ENCODE data around the gene SLAMF7.
"Not testable (repeated sequence)": the region's sequence is repeated elsewhere in the genome, so short reads cannot be mapped to it uniquely, and the experiment has no call there.

The SLAMF7 gene, protein sequence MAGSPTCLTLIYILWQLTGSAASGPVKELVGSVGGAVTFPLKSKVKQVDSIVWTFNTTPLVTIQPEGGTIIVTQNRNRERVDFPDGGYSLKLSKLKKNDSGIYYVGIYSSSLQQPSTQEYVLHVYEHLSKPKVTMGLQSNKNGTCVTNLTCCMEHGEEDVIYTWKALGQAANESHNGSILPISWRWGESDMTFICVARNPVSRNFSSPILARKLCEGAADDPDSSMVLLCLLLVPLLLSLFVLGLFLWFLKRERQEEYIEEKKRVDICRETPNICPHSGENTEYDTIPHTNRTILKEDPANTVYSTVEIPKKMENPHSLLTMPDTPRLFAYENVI

DNA sequence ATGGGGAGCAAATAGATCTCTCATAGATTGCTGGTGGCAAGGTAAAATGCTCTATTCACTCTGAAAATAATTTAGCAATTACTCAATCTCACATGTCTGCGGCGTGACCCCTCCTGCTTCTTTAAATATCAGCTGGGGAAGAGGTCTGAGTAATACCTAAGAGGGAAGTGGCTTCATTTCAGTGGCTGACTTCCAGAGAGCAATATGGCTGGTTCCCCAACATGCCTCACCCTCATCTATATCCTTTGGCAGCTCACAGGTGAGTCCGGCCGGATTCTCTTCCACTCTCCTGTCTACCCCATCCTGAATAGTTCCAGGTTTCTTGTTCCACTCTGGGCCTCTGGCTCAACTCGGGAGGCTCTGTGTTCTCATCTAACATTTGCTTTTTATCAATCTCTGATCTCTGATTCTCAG lies at the start of gene SLAMF7:
Gene SLAMF7, plus strand, starts transcription at position 150 of the 414 bp plus-strand sequence. Its CDS starts 55 bp downstream, at position 205.
- DNase-seq (ENCODE audit: extremely low spot score, insufficient read length, low read depth) (no peak), FAIRE-seq (peak; percentile 97)

DNA sequence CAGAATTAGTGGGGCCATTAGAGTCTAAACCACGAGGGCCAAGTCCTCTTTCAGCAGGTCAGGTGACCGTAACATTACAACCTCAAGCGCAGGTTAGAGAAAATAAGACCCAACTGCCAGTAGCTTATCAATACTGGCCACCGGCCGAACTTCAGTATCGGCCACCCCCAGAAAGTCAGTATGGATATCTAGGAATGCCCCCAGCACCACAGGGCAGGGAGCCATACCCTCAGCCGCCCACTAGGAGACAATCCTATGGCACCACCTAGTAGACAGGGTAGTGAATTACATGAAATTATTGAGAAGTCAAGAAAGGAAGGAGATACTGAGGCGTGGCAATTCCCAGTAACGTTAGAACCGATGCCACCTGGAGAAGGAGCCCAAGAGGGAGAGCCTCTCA lies 46.7 kb upstream of the SLAMF7 start:
- DNase-seq (ENCODE audit: extremely low spot score, insufficient read length, low read depth); FAIRE-seq: not testable (repeated sequence)

DNA sequence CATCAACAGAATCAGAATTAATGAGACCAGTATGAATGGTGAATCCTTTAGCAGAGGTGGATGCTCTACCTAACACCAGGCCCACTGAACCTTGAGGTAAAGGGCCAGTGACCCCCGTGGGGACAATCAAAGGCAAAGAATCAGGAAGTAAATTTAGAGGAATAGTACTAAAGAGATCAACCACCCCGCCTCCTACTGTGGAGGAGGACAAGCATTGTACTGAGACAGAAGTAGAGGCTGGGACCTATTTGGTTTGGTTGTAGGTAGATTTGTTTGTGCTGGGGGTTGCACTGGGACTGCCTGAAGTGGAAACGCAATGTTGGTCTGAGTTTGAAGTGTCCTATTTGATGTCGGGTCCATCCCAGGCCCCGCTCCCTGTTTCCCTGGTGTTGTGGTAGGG lies 36.9 kb upstream of the SLAMF7 start:
- DNase-seq (ENCODE audit: extremely low spot score, insufficient read length, low read depth) (no peak), FAIRE-seq (no peak)

DNA sequence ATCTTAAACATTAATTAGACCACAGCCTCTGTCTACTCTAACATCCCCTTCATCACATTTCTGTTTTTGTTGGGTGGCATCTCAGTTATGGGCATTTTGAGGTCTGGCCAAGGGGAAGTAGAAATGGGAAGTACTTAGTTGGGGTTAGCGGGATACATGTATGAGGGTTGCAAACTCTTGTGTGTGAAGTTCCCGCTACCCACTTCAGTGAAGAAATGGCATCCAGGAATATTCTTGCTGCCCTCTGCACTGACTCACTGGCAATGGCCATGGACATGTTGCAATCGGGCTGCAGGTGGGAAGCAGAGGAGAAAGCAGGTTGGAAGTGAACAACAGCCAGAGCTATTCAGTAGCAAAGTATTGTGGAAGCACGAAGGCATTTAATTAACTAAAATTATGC lies 34.8 kb upstream of the SLAMF7 start:
- DNase-seq (ENCODE audit: extremely low spot score, insufficient read length, low read depth) (no peak), FAIRE-seq (peak; percentile 87)

DNA sequence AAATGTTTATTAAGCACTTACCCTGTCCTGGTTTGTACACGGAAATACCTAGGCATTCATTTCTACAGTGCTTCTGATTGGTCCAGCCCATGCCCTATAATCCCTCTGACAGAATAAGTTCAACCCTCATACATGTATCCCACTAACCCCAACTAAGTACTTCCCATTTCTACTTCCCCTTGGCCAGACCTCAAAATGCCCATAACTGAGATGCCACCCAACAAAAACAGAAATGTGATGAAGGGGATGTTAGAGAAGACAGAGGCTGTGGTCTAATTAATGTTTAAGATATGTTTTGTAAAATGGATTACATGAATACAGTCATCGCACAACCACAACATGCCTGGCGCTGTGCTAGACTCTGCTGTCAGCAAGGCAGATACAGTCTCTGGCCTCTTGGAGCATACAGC lies 33.8 kb upstream of the SLAMF7 start:
- peak; percentile 93 for FAIRE-seq
- DNase-seq (ENCODE audit: extremely low spot score, insufficient read length, low read depth), result not testable (repeated sequence)

DNA sequence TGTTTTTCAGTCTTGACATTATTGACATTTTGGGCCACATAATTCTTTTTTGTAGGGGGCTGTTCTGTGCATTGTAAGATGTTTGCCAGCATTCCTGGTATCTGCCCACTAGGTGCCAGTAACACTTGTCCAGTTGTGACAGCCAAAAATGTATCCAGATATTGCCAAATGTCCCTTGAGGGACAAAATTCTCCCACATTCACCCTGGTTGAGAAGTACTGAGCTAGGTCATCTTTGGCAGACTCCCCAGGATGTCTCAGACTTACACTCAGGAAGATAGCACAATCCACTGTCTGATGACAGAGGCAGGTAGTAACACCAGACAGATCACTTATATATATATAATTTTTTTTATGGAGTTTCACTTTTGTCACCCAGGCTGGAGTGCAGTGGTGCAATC lies 33.3 kb upstream of the SLAMF7 start:
- DNase-seq (ENCODE audit: extremely low spot score, insufficient read length, low read depth), result no peak
- FAIRE-seq, result no peak

DNA sequence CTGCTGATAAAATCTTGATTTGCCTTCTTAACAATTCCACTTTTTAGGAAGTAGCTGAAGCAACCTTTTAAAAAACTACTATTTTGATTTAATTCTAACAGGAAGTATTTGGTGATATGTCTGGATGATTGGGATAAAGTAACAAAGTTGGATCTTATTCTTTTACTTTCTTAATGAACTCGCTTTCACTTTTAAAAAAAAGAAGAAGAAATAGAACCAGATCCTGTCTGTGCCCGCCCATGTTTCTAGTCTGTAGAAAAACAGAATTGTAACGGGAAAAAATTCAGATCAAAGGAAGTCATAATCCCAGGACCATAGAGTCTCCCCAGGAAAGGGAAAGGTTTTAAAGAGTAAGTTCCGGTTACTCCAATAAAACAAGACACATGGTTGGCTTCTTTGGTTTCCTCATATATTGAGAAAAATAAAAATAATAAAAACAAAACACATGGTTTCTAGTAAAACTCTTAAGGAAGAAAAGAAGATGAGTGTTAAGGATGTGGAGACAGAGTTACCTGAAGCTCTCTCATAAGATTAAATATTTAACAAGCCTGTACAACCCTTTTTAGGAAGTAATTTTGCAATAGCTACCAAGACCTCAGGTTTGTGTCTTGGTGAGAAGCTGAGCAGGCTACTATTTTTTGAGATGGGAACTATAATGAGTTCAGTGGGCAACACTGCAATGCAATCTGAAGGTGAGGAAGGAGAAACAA lies 32.4 kb upstream of the SLAMF7 start:
- FAIRE-seq (no peak), DNase-seq (ENCODE audit: extremely low spot score, insufficient read length, low read depth) (no peak)

DNA sequence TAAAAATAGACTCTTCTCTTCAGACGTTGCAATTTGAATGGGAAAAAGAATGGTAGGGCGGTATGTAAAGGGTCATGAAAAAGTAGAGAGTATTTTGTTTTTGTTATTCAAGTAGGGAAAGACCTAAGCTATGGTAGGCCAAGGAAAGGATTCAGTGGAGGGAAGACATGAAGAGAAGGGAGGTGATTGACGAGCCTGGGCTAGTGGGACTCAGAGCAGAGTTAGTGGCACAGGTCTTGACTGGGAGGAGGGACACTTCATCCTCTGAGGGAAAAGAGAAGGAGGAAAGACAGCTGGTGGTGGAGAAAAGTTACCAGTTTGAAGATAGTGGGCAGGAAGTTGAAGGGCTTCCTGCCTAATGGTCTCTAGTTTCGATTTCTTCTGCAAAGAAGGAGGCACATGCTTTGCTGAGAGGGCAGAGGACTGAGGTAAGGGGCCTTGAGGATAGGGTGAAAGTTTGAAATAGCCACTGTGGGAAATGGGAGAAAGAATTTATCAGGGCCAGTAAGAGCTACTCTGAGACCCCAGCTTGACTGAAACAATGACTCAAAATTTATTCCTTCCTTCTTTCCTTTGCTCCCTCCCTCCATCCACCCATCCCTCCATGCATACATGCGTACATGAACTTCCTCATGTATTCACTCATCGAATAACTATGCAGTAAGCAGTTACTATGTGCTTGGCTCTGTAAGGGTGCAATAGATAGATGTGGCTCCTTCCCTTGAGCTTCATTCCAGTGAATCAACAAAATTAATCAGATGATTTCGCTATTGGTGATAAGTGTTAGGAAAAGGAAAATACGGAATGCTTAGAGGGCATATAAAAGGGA lies 31.6 kb upstream of the SLAMF7 start:
- FAIRE-seq, result no peak
- DNase-seq (ENCODE audit: extremely low spot score, insufficient read length, low read depth), result no peak

DNA sequence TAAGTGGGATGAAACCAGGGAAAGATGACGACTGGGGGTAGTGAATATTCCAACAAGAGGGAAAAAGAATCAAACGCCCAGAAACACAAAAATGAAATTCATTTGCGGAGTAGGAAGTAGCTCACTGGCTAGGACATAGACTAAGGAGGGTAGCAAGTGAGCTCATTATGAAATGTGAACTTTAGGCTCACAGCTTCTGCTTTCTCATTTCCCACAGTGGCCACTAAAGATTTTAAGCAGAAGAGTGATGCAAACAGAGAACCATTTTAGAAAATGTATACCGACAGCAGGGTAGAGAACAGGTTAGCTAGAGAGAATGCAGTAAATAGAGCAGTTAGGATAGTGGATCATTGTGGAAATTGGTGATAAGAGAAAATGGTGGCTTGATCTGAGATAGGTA lies 30.9 kb upstream of the SLAMF7 start:
- DNase-seq (ENCODE audit: extremely low spot score, insufficient read length, low read depth), result no peak
- FAIRE-seq, result no peak

DNA sequence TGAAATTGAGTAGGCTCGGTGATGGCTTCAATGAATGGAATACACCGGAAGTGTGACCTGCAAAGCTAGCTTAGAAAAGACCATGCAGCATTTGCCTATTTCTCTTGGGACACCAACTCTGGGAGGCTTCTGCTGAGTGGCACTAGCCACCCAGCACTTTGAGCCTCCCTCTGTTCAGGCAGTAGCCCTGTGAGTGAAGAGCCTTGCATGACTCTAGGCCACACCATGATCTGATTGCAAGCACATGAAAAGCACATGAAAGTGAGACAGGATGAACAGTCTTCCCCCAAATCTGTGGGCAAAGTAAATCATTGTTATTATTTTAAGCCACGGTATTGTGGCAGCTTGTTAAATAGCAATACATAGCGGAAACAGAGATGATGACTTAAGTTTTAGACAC lies 30.2 kb upstream of the SLAMF7 start:
- no peak for DNase-seq (ENCODE audit: extremely low spot score, insufficient read length, low read depth)
- FAIRE-seq, result peak; percentile 99

DNA sequence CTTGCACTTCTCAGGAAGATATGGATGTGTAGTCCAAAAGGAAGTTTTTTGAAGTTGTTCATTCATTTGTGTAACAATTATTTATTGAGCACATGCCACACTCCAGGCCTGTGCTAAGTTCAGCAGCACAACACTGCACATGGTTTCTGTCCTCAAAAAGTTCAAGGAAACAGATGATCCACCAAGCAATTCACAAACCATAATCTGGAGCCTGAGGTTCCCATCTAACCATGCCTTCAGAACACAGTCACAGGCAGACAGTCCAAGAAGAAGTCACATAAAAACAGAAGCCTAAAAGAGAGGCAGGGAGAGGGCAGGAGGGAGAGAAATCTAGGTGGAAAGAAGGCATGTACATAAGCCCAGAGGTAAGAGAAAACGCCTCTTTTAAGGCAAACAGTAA lies 29.3 kb upstream of the SLAMF7 start:
- DNase-seq (ENCODE audit: extremely low spot score, insufficient read length, low read depth) (no peak), FAIRE-seq (no peak)

DNA sequence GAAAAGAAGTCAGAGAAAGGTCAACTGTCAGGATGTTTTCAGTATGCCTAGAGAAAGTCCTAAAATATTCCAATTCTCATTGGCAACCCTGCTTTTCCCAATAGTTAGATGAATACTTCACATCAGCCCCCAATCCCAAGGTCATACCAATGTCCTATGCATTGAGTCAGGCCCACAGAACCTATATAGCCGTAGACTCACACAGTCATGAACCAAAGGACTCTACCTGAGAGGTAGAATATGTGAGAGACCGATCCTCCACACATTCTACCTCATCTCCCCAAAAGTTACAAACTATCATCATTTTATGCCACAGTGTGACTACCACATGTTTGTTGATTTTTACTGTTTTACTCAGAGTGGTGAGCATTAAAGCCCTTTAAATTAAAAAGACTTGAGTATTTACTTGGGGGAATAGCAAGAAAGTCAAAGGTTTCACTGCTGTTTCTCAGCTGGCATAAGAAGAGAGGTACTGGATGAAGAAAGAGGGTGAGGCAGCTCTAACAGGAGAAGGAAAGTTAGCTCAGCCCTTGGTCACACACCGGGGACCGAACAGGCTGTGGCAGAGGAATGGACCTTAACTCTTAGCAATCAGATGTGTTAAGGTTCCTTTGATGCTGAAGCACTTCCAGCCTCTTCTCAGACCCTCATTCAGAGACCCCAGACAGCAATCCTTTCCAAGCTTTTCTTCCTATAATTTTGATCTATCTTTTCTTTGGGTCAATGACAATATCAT lies 28.4 kb upstream of the SLAMF7 start:
- no peak for FAIRE-seq
- DNase-seq (ENCODE audit: extremely low spot score, insufficient read length, low read depth), result no peak

DNA sequence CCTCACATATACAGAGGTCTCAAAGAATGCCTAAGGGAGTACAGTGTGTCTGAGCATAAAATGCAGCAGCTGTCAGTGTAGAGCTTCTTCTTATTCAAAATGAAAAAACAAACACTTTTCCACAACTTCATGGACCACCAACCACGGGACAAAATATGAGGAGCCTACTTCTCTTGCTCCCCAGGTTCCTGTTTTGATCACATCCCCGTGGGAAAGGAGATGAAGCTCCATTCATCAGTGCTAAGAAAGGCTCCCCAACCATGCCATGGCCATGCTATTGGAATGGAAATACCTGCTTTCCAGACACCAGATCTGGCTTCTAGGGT lies 27.8 kb upstream of the SLAMF7 start:
- FAIRE-seq (no peak), DNase-seq (ENCODE audit: extremely low spot score, insufficient read length, low read depth) (no peak)

DNA sequence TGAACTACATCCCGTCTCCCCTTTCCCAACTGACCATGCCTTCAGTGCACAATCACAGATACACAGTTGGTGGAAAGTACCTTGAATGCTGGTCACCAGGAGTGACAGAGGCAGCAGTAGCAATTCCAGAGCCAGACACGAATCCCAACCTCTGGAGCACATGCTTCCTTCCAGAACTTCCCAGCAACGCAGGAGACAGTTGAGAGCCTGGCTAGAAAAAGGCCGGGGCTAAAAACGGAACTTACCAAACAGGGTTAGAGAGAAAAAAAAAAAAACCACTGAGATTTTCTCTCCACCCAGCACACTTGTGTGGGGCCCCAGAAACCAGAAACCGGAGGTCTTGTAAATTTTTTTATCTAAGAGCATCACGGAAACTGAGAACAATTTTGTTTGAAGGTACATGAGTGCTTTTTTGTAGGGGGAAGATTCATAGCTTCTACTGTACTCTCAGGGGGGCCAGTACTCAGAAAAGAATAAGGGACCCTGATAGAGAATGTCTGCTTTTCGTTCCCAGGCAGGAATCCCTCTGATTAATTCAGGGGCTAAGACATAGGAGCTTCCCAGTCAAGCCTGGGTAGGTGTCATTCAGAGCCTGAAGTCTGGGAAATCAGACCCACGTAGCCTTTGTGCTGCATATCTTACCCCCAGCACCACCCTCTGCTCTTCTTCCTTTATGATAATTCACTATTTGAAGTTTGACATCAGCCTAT lies 27.3 kb upstream of the SLAMF7 start, which contains the start of gene CD48:
Gene CD48, minus strand, starts transcription at position 221 of the 710 bp plus-strand sequence. Its CDS starts 59 bp downstream, at position 162.
- no peak for DNase-seq (ENCODE audit: extremely low spot score, insufficient read length, low read depth)

DNA sequence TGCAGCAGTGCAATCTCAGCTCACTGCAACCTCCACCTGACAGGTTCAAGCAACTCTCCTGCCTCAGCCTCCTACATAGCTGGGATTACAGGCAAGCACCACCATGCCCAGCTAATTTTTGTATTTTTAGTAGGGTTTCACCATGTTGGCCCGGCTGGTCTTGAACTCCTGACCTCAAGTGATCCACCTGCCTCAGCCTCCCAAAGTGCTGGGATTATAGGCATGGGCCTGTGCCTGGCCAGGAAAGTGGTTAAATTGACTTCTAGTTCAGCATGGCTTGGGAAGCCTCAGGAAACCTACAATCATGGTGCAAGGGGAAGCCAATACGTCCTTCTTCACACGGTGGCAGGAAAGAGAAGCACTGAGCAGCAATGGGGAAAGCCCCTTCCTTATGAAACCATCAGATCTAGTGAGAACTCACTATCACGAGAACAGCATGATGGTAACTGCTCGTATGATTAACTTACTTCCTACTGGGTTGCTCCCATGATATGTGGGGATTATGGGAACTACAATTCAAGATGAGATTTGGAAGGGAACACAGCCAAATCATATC lies 26.4 kb upstream of the SLAMF7 start:
- peak; percentile 99 for FAIRE-seq
- DNase-seq (ENCODE audit: extremely low spot score, insufficient read length, low read depth), result not testable (repeated sequence)

More for the DNA sequence above, 27.3 kb upstream of the SLAMF7 start, which contains the start of gene CD48:
- FAIRE-seq, result peak; percentile 94

DNA sequence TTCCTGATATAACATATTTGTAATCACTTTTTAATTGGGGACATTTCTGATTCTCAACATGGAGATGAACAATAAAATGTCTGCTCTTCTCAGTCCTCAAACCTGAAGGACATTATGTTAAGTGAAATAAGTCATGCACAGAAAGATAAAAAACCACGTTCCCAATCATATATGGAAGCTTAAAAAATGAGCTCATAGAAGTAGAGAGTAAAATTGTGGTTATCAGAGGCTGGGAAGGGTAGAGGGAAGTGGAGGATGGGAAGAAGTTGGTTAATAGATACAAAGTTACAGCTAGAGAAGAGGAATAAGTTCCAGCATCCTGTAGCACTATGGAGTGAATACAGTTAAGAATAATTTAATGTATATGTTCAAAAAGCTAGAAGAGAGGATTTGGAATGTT lies 25.9 kb upstream of the SLAMF7 start:
- FAIRE-seq (peak; percentile 5), DNase-seq (ENCODE audit: extremely low spot score, insufficient read length, low read depth) (no peak)

DNA sequence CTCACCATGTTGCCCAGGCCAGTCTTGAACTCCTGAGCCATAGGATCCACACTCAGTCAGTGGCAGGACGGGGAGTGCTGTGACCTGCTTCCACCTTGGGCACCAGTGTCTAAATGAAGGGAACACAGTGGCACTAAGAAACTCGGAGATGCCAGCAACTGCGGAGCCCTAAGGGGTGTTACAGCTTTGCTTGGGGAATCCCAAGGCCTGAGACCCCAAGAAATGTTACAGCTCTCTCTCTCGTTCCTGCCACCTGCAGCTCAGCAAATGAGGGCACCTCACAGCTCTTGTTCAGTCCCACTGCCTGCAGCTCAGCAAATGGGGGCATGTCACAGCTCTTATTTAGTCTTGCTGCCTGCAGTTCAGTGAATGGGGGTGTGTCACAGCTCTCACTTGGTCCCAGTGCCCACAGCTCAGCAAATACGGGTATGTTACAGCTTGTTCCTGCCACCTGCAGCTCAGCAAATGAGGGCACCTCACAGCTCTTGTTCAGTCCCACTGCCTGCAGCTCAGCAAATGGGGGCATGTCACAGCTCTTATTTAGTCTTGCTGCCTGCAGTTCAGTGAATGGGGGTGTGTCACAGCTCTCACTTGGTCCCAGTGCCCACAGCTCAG lies 24.9 kb upstream of the SLAMF7 start:
- FAIRE-seq, result peak; percentile 83

DNA sequence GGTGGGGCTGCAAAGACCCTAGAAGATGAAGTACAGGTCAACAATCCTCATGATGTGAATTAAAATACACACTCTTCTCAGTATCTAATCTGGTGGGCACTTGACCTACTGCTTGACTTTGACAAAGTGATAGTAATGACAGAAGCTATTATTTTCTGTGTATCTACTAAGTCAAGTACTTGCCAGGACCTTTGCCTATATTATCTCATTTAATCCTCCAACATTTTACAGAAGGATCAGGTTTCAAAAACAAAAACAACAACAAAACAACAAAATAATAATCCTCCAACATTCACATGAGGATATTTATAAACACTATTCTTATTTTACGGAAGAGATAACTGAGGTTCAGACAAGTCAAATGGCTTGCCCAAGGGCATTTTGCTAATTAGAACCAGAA lies 23.0 kb upstream of the SLAMF7 start:
- no peak for FAIRE-seq
- no peak for DNase-seq (ENCODE audit: extremely low spot score, insufficient read length, low read depth)

More for the DNA sequence above, 24.9 kb upstream of the SLAMF7 start:
- not testable (repeated sequence) for DNase-seq (ENCODE audit: extremely low spot score, insufficient read length, low read depth)

DNA sequence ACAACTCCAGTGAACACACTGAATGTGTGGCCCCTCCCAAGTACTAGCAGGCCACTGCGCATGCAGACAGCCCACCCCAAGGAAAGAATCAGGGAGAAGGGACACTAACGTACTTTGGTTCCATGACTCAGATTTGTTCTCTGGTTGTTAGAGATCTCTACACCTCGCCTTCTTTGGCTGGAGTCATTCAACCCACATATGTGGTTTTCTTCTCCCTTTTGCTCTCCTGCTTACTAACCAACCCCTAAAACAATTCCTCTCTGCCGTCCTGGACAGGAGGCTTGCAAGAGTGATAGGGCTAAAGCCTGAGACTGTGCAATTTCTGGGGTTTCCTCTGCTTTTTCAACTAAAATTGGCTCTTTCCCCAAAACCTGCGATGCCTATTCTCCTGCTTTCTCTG lies 21.7 kb upstream of the SLAMF7 start:
- DNase-seq (ENCODE audit: extremely low spot score, insufficient read length, low read depth), result no peak
- FAIRE-seq, result no peak

Measured in GM18507 (cell line).